VCaP (cell line): ENCODE data around the gene C5AR1.

ENCODE experiments used
- H3K27ac ChIP-seq: fragments of 450-650 bp; 2 replicates; pipeline ENCODE4 v1.5.1; 2017
- CTCF ChIP-seq: fragments of 450-650 bp; conservative IDR thresholded peaks from 2 replicates; pipeline ENCODE4 v1.5.1; 2017; ENCODE audit warnings: mild to moderate bottlenecking, moderate library complexity

Gene C5AR1

GRCh38 chr19:47313754-47314295 is 4.2 kb downstream of the C5AR1 start:
- H3K27ac ChIP-seq = no peak overlapping the region

GRCh38 chr19:47315125-47315821 is 5.6 kb downstream of the C5AR1 start:
- no peak overlapping the region for H3K27ac ChIP-seq
- no peak for TF ChIP-seq CTCF

More at GRCh38 chr19:47313754-47314295, 4.2 kb downstream of the C5AR1 start:
- no peak for TF ChIP-seq CTCF

- H3K27ac ChIP-seq = no peak overlapping the region
- TF ChIP-seq CTCF = no peak
Measured at GRCh38 chr19:47316513-47316912, 6.9 kb downstream of the C5AR1 start.

- no peak for TF ChIP-seq CTCF
- no peak overlapping the region for H3K27ac ChIP-seq
Measured at GRCh38 chr19:47319923-47320871, 10.5 kb downstream of the C5AR1 start.

GRCh38 chr19:47321630-47322029 is 12.0 kb downstream of the C5AR1 start:
- no peak for TF ChIP-seq CTCF
- no peak overlapping the region for H3K27ac ChIP-seq

- no peak overlapping the region for H3K27ac ChIP-seq
- TF ChIP-seq CTCF = no peak
Measured at GRCh38 chr19:47322058-47322457, 12.4 kb downstream of the C5AR1 start.

- TF ChIP-seq CTCF = no peak
Measured at GRCh38 chr19:47323409-47323808, 13.7 kb downstream of the C5AR1 start.

More at GRCh38 chr19:47323409-47323808, 13.7 kb downstream of the C5AR1 start:
- H3K27ac ChIP-seq = no peak overlapping the region
